ENCODE results near the gene UMODL1. TPM values are rescaled to one million over a fixed set of nuclear protein-coding genes. Genes with fewer than 3 reads are reported as not detected.

The UMODL1 gene
- total RNA-seq, 1 donor from 2014 or later, result not detected

GRCh38 chr21:42043201-42043895 is 27.8 kb upstream of the UMODL1 start:
- peaks cover 15% of the 10 kb centered on the region for H3K27me3 Mint-ChIP-seq (ENCODE audit: insufficient read depth, low read depth)
- Histone ChIP-seq H3K36me3 (no peaks in the 10 kb centered on the region), H3K4me2 (no peak overlapping the region), H3K4me3 (no peak overlapping the region), H3K9ac (no peak overlapping the region), H3K27me3 (no peaks in the 10 kb centered on the region), H3K9me3 (ENCODE audit: low read depth) (no peaks in the 10 kb centered on the region), H2AFZ (replicated peaks) (no peak overlapping the region), H4K20me1 (ENCODE audit: low read depth) (no peaks in the 10 kb centered on the region), H3K4me1 (no peaks in the 10 kb centered on the region), H3K79me2 (ENCODE audit: low read depth) (no peaks in the 10 kb centered on the region), H3K27ac (no peak overlapping the region), H3F3A (ENCODE audit: low read depth) (no peaks in the 10 kb centered on the region)
- TF ChIP-seq, protein P1, sequence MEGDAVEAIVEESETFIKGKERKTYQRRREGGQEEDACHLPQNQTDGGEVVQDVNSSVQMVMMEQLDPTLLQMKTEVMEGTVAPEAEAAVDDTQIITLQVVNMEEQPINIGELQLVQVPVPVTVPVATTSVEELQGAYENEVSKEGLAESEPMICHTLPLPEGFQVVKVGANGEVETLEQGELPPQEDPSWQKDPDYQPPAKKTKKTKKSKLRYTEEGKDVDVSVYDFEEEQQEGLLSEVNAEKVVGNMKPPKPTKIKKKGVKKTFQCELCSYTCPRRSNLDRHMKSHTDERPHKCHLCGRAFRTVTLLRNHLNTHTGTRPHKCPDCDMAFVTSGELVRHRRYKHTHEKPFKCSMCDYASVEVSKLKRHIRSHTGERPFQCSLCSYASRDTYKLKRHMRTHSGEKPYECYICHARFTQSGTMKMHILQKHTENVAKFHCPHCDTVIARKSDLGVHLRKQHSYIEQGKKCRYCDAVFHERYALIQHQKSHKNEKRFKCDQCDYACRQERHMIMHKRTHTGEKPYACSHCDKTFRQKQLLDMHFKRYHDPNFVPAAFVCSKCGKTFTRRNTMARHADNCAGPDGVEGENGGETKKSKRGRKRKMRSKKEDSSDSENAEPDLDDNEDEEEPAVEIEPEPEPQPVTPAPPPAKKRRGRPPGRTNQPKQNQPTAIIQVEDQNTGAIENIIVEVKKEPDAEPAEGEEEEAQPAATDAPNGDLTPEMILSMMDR (IDR thresholded peaks at IDR 0.05), result no peak
- TF ChIP-seq EZH2phosphoT487 (IDR thresholded peaks at IDR 0.05), result no peak
- no peak for TF ChIP-seq EZH2 (IDR thresholded peaks at IDR 0.05)
- no peak for DNase-seq (ENCODE audit: low spot score)
- H3K27ac Mint-ChIP-seq, result peak overlapping the region; percentile 78
- no peaks in the 10 kb centered on the region for H3K9me3 Mint-ChIP-seq
- H3K36me3 Mint-ChIP-seq, result no peaks in the 10 kb centered on the region
- no peak overlapping the region for H3K4me3 Mint-ChIP-seq
- H3K4me1 Mint-ChIP-seq, result peaks cover 22% of the 10 kb centered on the region

GRCh38 chr21:42043961-42044360 is 27.2 kb upstream of the UMODL1 start:
- H3K27ac Mint-ChIP-seq, result no peak overlapping the region
- no peak overlapping the region for H3K27ac ChIP-seq
- no peaks in the 10 kb centered on the region for H3K36me3 ChIP-seq
- peaks cover 12% of the 10 kb centered on the region for H3K27me3 Mint-ChIP-seq (ENCODE audit: insufficient read depth, low read depth)
- no peak overlapping the region for H3K9ac ChIP-seq
- H3F3A ChIP-seq (ENCODE audit: low read depth), result no peaks in the 10 kb centered on the region
- TF ChIP-seq EZH2phosphoT487 (IDR thresholded peaks at IDR 0.05) (no peak), EZH2 (IDR thresholded peaks at IDR 0.05) (no peak)
- TF ChIP-seq, protein P1 (IDR thresholded peaks at IDR 0.05), result no peak
- H3K27me3 ChIP-seq, result no peaks in the 10 kb centered on the region
- H4K20me1 ChIP-seq (ENCODE audit: low read depth), result no peaks in the 10 kb centered on the region
- H3K9me3 Mint-ChIP-seq, result no peaks in the 10 kb centered on the region
- H3K9me3 ChIP-seq (ENCODE audit: low read depth), result no peaks in the 10 kb centered on the region
- no peaks in the 10 kb centered on the region for H3K4me1 ChIP-seq
- H3K79me2 ChIP-seq (ENCODE audit: low read depth), result no peaks in the 10 kb centered on the region
- no peaks in the 10 kb centered on the region for H3K36me3 Mint-ChIP-seq
- H3K4me1 Mint-ChIP-seq, result peaks cover 17% of the 10 kb centered on the region
- DNase-seq (ENCODE audit: low spot score), result no peak
- H3K4me3 ChIP-seq, result no peak overlapping the region
- H3K4me2 ChIP-seq, result no peak overlapping the region
- no peak overlapping the region for H3K4me3 Mint-ChIP-seq
- H2AFZ ChIP-seq (replicated peaks), result no peak overlapping the region

GRCh38 chr21:42044871-42045495 is 26.1 kb upstream of the UMODL1 start:
- Histone ChIP-seq H3K27me3 (no peaks in the 10 kb centered on the region), H3K27ac (no peak overlapping the region), H3K4me3 (no peak overlapping the region), H3K79me2 (ENCODE audit: low read depth) (no peaks in the 10 kb centered on the region), H3K36me3 (no peaks in the 10 kb centered on the region), H3K9ac (no peak overlapping the region), H3K9me3 (ENCODE audit: low read depth) (no peaks in the 10 kb centered on the region), H3F3A (ENCODE audit: low read depth) (no peaks in the 10 kb centered on the region), H3K4me2 (no peak overlapping the region), H3K4me1 (no peaks in the 10 kb centered on the region), H2AFZ (replicated peaks) (no peak overlapping the region), H4K20me1 (ENCODE audit: low read depth) (no peaks in the 10 kb centered on the region)
- TF ChIP-seq, protein P1 (IDR thresholded peaks at IDR 0.05), result no peak
- no peak for TF ChIP-seq EZH2 (IDR thresholded peaks at IDR 0.05)
- no peak for TF ChIP-seq EZH2phosphoT487 (IDR thresholded peaks at IDR 0.05)
- Mint-ChIP-seq H3K4me3 (no peak overlapping the region), H3K4me1 (peaks cover 13% of the 10 kb centered on the region), H3K27ac (peak overlapping the region; percentile 33), H3K9me3 (no peaks in the 10 kb centered on the region), H3K27me3 (ENCODE audit: insufficient read depth, low read depth) (peaks cover 12% of the 10 kb centered on the region), H3K36me3 (no peaks in the 10 kb centered on the region)
- DNase-seq (ENCODE audit: low spot score), result no peak
